Measurements from ENCODE around the gene AHNAK2. TPM values are rescaled to one million over a fixed set of nuclear protein-coding genes. Genes with fewer than 3 reads are reported as not detected.
"Not testable (repeated sequence)": the region's sequence is repeated elsewhere in the genome, so short reads cannot be mapped to it uniquely, and the experiment has no call there.

Gene AHNAK2
- total and polyA plus RNA-seq, 5 experiments from 2014 or later, result not detected

DNA sequence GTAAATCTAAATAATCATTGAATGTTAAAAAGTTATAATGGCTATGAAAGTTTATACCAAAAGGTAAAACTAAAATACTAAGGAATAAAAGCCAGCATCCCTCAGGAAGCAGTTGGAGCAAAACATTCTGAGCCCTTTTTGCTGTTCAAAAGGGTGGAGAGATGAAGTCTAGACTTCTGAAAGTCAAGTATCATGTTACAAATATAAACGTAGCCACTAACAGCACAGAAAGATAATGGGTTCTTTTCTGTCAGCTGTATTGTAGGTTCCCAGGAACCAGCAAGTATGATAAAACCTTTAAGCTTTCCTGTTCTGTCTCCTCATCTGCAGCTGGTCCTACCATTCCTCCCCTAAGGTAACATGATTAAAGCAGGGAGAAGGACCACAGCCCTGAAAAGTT, 69.9 kb downstream of the AHNAK2 start:
- Mint-ChIP-seq H3K36me3 (peaks cover 0 to 21% (median 14%) of the 10 kb centered on the region in 3 donors), H3K4me3 (no peak overlapping the region), H3K27ac (no peak overlapping the region), H3K4me1 (peaks cover 0 to 2% (median under 1%) of the 10 kb centered on the region in 4 donors), H3K9me3 (peaks cover 0 to 35% (median 12%) of the 10 kb centered on the region in 9 donors), H3K27me3 (peaks cover 28 to 61% (median 35%) of the 10 kb centered on the region in 5 donors)
- ATAC-seq (no peak), DNase-seq (no peak)
- POLR2A ChIA-PET, result no interaction called here

DNA sequence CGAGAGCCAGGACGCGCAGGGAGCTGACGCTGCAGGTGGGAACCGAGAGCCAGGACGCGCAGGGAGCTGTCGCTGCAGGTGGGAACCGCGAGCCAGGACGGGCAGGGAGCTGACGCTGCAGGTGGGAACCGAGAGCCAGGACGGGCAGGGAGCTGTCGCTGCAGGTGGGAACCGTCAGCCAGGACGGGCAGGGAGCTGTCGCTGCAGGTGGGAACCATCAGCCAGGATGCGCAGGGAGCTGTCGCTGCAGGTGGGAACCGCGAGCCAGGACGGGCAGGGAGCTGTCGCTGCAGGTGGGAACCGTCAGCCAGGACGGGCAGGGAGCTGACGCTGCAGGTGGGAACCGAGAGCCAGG, 72.6 kb downstream of the AHNAK2 start:
- H3K36me3 Mint-ChIP-seq, ATAC-seq, DNase-seq, POLR2A ChIA-PET, H3K27ac Mint-ChIP-seq, H3K4me3 Mint-ChIP-seq, H3K4me1 Mint-ChIP-seq: not testable (repeated sequence)
- H3K9me3 Mint-ChIP-seq, result peaks cover 0 to 17% (median 0%) of the 10 kb centered on the region in 9 donors
- H3K27me3 Mint-ChIP-seq, result peaks cover 25 to 47% (median 30%) of the 10 kb centered on the region in 5 donors

DNA sequence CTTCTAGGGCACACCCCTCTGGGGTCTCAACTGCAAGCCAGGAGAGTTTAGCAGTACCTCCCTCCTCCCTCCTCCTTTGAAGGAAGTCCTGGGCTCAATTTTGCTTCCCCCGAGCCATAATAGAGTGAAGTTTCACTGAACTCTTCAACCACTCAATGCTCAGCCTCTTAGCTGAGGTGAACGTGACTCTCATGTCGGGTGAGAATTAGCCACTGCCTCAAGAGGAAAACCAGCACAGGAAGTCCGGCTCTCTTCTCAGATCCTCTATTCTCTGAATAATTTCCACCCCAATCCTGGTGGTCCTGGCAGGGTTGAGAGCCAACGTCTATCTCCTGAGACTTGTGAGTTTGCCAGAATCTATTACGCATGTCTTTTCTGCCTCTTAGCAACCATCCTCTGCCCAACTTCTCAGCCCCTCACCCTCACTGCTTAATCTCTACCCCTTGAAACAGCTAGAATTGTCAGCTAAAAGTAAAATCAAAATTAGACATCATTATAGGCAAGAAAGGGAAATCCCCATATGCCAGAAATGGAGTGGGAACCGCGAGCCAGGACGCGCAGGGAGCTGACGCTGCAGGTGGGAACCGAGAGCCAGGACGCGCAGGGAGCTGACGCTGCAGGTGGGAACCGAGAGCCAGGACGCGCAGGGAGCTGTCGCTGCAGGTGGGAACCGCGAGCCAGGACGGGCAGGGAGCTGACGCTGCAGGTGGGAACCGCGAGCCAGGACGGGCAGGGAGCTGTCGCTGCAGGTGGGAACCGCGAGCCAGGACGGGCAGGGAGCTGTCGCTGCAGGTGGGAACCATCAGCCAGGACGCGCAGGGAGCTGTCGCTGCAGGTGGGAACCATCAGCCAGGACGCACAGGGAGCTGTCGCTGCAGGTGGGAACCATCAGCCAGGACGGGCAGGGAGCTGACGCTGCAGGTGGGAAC, 73.3 kb downstream of the AHNAK2 start:
- POLR2A ChIA-PET, DNase-seq, H3K4me3 Mint-ChIP-seq, H3K4me1 Mint-ChIP-seq, ATAC-seq, H3K36me3 Mint-ChIP-seq: not testable (repeated sequence)
- peaks cover 21 to 42% (median 28%) of the 10 kb centered on the region in 5 donors for H3K27me3 Mint-ChIP-seq
- H3K9me3 Mint-ChIP-seq, result peaks cover 0 to 10% (median 0%) of the 10 kb centered on the region in 9 donors
- H3K27ac Mint-ChIP-seq, result peak overlapping the region in 1 of 10 donors; percentile 42

DNA sequence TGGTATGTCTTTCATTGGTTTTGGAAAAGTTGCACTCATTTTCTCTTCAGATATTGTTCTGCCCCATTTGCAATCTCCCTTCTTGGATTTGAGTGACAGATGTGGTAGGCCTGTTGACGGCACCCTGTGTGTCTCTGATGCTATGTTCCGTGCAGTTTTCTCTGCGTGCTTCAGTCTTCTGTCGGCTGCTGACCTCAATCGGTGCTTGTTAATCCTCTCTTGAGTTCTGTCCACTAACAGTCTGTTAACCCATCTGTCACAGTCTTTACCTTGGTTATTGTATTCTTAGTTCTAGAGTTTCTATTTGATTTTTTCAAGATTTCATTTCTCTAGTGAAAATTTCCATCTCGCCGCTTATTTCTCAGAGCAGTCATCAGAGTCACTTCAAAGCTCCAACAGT, 74.2 kb downstream of the AHNAK2 start:
- Mint-ChIP-seq H3K27ac (no peak overlapping the region), H3K9me3 (peaks cover 0 to 8% (median 0%) of the 10 kb centered on the region in 9 donors), H3K27me3 (peaks cover 18 to 36% (median 23%) of the 10 kb centered on the region in 5 donors), H3K36me3 (no peaks in the 10 kb centered on the region), H3K4me1 (peaks cover 0 to 2% (median under 1%) of the 10 kb centered on the region in 4 donors), H3K4me3 (no peak overlapping the region)
- POLR2A ChIA-PET, result no interaction called here
- ATAC-seq (no peak), DNase-seq (no peak)

DNA sequence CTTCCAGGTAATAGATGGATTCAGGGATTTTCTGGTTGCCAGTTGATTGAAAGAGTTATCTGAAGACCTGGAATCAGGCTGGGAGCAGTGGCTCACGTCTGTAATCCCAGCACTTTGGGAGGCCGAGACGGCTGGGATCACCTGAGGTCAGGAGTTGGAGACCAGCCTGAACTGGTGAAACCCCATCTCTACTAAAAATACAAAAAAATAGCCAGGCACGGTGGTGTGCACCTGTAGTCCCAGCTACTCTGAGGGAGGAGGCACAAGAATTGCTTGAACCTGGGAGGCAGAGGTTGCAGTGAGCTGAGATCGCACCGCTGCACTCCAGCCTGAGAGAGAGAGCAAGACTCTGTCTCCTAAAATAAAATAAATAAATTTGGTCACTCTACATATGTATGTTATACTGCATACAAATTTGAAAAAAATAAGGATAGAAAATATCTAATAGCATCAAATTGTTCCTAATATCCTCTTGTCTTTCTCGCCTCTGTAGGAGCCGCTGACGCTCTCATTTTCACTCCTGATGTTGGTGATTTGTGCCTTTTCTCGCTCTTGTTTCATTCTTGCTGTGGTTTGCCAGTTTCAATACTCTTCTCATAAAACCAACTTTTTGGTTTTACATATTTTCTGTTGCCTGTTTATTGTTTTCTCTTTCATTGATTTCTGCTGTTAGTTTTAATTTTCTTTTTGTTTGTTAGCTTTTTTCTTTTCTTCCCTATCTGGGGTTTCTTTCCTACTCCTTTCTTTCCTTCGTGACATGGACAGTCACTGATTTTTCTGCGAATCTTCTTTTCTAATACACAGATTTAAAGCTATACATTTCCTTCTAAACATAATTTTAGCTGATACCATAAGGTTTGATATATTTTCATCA, 77.3 kb downstream of the AHNAK2 start:
- DNase-seq, result no peak
- Mint-ChIP-seq H3K36me3 (no peaks in the 10 kb centered on the region), H3K9me3 (no peaks in the 10 kb centered on the region), H3K4me3 (no peak overlapping the region), H3K27me3 (peaks cover 7 to 22% (median 15%) of the 10 kb centered on the region in 5 donors), H3K4me1 (peaks cover 0 to 5% (median 3%) of the 10 kb centered on the region in 4 donors), H3K27ac (no peak overlapping the region)
- POLR2A ChIA-PET, result no interaction called here
- no peak for ATAC-seq

DNA sequence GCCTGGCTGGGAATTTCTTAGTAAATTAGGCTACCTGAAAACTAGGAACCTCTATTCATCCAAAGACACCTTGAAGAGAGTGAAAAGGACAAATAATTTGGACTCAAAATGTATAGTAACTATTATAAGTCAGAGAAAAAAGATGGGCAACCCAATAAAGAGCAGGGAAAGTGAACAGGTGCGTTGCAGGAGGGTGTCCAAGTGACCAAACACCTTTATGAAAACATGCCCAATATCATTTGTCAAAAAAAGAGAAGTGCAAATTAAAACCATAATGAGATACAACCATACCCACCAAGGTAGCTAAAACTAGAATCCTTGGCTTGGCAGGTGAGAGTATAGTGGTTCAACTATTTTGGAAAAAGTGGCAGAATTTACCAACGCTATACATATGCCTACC, 78.4 kb downstream of the AHNAK2 start:
- POLR2A ChIA-PET, result no interaction called here
- DNase-seq (no peak), ATAC-seq (no peak)
- no peak overlapping the region for H3K4me3 Mint-ChIP-seq
- H3K36me3 Mint-ChIP-seq, result no peaks in the 10 kb centered on the region
- H3K4me1 Mint-ChIP-seq, result peaks cover 0 to 5% (median 3%) of the 10 kb centered on the region in 4 donors
- peaks cover 5 to 19% (median 12%) of the 10 kb centered on the region in 5 donors for H3K27me3 Mint-ChIP-seq
- no peaks in the 10 kb centered on the region for H3K9me3 Mint-ChIP-seq
- H3K27ac Mint-ChIP-seq, result no peak overlapping the region

DNA sequence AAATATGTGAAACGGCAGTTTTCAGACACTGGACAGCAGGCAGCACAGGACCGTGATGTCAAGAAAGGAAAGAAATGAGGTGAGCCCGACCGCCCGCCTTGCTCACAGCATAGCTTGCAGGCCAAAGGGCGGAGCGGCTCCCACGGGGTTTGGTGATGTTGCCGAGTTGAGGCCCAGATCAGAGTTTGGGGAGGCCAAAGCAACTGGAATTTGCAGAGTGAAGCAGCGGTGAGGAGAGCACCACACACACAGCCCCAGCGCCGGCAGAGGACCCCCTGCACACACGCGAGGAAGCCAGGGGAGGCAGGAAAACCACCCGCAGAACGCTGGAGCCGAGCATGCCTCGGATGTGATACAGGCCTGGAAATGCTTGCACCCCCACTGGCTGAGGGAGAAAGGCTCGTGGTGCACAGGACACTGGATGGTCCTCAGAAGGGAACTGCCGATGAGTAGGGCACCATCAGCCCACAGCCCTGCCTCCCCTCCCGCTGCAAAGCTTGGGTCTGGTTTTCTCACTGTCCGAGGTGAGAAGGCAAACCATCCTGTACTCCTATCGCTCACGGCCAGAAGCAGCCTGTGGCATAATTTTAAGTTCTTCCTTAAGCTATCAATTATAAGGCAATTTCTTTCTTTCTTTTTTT, 79.2 kb downstream of the AHNAK2 start:
- Mint-ChIP-seq H3K36me3 (no peaks in the 10 kb centered on the region), H3K9me3 (no peaks in the 10 kb centered on the region), H3K27me3 (peaks cover 3 to 11% (median 7%) of the 10 kb centered on the region in 5 donors), H3K27ac (no peak overlapping the region), H3K4me3 (no peak overlapping the region), H3K4me1 (peaks cover 0 to 3% (median 3%) of the 10 kb centered on the region in 4 donors)
- POLR2A ChIA-PET, result no interaction called here
- DNase-seq (no peak), ATAC-seq (no peak)

DNA sequence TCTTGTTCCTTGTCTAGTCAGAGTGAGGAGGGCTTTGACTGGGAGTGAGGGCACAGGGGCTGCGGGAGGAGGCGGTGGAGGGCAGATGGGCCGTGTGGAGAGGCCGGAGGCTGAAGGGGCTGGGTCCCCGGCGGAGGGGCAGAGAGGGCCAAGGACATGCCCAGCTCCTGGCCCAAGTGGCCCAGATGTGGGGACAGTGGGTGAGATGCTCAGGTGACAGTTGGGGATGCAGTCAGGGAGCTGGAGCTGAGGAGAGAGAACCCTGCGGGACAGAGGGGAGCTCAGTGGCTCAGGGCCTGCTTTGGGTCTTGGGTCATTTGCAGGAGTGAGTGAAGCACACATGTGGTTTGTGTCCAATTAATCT, 80.0 kb downstream of the AHNAK2 start:
- ATAC-seq (no peak), DNase-seq (no peak)
- no peaks in the 10 kb centered on the region for H3K36me3 Mint-ChIP-seq
- POLR2A ChIA-PET, result no interaction called here
- peaks cover under 1 to 6% (median 3%) of the 10 kb centered on the region in 5 donors for H3K27me3 Mint-ChIP-seq
- H3K27ac Mint-ChIP-seq, result no peak overlapping the region
- no peaks in the 10 kb centered on the region for H3K9me3 Mint-ChIP-seq
- H3K4me3 Mint-ChIP-seq, result no peak overlapping the region
- peaks cover 0 to 3% (median 3%) of the 10 kb centered on the region in 4 donors for H3K4me1 Mint-ChIP-seq

DNA sequence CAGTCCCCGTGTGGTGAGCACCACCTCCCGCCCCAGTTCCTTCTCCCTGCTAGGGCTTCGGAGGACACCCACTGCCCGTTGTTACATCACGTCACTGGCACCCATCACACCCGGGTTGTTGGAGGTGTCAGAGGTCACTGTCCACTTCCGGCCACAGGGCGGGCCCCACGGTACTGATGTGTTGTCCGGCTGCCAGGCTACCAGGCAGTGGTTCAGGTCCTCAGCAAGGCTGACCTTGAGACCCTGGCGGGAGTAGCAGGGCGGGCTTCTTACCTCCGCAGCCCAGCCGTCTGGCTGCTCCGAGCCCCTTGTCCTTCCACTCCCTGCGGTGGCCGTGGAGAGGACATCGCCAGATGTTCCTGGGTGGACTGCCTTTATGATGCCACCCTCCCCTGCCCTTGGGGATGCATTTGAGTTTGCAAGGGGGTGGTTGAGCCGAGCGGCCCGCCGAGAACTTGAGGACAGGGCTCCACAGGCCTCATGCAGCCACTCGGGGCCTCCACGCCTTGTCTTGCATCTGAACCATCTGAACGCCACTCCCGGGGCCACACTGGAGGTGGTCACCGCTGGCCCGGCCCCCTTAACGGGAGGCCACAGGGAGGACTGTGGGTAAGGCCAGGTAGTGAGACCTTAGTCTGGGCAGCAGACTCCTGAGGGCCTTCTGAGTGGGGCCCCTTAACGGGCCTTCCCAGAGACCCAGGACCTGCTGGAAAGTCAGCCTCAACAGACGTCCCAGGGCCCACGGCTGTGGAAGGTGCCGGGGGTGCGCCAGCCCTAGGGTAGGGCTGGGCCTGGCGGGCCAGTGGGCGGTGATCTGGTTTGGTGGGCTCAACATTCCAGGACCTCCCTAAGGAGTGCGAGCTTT, 80.6 kb downstream of the AHNAK2 start:
- Mint-ChIP-seq H3K4me1 (peaks cover 0 to 3% (median 3%) of the 10 kb centered on the region in 4 donors), H3K27ac (no peak overlapping the region), H3K27me3 (peaks cover 0 to 4% (median 0%) of the 10 kb centered on the region in 5 donors), H3K4me3 (no peak overlapping the region), H3K36me3 (no peaks in the 10 kb centered on the region), H3K9me3 (no peaks in the 10 kb centered on the region)
- DNase-seq, result peak in 2 of 10 donors; percentile 7 to 57
- ATAC-seq, result no peak
- POLR2A ChIA-PET, result no interaction called here

DNA sequence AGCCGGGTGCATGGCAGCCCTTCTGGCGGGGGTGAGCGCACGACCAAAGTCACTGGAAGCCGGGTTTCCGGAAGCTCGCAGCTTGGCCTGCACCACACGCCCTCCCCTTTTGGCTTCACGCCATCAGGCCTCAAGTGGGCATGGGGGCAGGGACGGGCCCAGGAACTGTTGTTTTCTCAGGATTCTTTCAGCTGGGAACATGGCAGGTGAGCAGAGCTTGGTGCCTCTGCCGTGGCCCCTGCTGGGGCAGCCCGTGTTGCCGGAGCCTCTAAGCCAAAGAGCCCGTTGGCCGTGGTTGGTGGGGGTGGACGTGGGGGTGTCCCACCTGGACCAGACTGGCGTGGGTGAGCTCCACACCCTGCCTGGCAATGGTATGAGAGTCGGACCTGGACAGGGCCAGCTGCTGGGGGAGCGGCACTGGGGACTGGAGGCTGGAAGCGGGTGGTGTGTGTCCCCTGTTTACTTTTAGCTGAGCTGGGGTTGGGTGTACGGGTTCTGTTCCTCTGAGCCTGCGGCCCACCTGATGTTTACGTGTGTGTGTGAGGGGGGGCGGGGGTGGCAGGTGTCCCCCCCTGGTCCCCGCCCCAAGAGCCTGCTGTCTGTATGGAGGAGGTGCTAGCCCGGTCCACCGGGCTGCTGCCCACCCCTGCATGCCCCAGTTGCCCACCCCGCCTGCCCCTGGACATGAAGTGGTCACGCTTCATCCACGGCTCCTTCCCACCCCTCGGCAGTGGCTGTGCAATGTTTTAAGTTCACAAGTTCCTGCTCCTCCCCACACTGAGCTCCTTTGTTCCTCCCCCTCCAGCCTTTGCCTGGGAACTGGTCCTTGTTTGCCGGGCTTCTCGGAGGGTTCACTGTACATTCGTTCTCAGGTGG, 82.2 kb downstream of the AHNAK2 start:
- ATAC-seq (no peak), DNase-seq (peak in 1 of 10 donors; percentile 11)
- H3K4me3 Mint-ChIP-seq, result no peak overlapping the region
- H3K27ac Mint-ChIP-seq, result peak overlapping the region in 1 of 10 donors; percentile 47
- H3K4me1 Mint-ChIP-seq, result peaks cover 0 to 3% (median 3%) of the 10 kb centered on the region in 4 donors
- H3K9me3 Mint-ChIP-seq, result no peaks in the 10 kb centered on the region
- POLR2A ChIA-PET, result no interaction called here
- peaks cover 0 to 3% (median 0%) of the 10 kb centered on the region in 5 donors for H3K27me3 Mint-ChIP-seq
- no peaks in the 10 kb centered on the region for H3K36me3 Mint-ChIP-seq

DNA sequence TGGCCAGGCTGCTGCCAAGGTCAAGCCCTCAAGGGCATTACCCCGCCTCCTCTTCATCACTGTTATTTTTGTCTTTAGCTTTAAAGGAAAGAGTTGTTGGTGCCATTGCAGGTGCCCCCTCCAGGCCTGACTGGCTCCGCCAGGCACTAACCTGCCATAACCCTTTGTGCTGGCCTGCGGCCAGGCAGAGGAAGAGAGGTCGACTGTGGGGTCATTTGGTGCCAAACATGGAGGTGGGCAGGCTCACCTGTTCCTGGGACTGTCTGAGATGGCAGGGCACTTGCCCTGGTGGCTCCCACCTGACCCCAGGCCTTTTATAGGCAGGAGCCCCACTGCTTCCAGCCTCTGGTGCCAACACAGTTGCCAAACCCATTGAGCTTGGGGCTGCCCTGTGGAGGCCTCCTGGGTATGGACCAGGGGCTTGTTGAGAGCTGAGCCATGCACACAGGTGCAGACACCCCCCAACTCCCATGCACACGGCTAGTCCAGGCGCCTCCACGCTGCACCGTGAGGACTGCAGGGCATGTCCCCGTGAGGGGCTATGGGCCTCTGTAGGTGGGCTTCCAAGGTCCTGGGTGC, 82.9 kb downstream of the AHNAK2 start:
- no peaks in the 10 kb centered on the region for H3K9me3 Mint-ChIP-seq

More for the DNA sequence above, 82.9 kb downstream of the AHNAK2 start:
- Mint-ChIP-seq H3K27ac (no peak overlapping the region), H3K27me3 (peaks cover 0 to 3% (median 0%) of the 10 kb centered on the region in 5 donors), H3K36me3 (no peaks in the 10 kb centered on the region), H3K4me1 (peaks cover 0 to 3% (median 3%) of the 10 kb centered on the region in 4 donors), H3K4me3 (no peak overlapping the region)
- no peak for ATAC-seq
- POLR2A ChIA-PET, result interaction anchor here (0.6 kb wide), 1 partner anchor 66 kb away, joined by 6 read pairs; no protein-coding TSS in a partner anchor
- DNase-seq, result peak in 2 of 10 donors; percentile 16 to 57

All from naive thymus-derived CD8-positive, alpha-beta T cell (primary cell).